Amniotic stem cell (primary cell): ENCODE results near the gene FGB.
"Not testable (repeated sequence)": the region's sequence is repeated elsewhere in the genome, so short reads cannot be mapped to it uniquely, and the experiment has no call there.

Source experiments
- DNase-seq: peaks from one replicate; lab custom pipeline; 2025; lab: John Stamatoyannopoulos, UW

FGB gene

DNA sequence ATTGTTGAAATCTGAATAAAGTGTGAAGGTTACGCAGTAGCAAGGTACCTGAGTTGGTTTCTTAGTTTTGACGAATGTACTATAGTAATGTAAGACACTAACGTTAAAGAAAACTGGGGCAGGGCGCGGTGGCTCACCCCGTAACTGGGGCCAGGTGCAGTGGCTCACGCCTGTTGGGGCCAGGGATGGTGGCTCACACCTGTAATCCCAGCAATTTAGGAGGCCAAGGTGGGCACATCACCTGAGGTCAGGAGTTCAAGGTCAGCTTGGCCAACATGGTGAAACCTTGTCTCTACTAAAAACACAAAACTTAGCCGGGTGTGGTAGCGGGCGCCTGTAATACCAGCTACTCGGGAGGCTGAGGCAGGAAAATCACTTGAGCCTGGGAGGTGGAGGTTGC, 34.5 kb downstream of the FGB start:
- DNase-seq, result not testable (repeated sequence)

DNA sequence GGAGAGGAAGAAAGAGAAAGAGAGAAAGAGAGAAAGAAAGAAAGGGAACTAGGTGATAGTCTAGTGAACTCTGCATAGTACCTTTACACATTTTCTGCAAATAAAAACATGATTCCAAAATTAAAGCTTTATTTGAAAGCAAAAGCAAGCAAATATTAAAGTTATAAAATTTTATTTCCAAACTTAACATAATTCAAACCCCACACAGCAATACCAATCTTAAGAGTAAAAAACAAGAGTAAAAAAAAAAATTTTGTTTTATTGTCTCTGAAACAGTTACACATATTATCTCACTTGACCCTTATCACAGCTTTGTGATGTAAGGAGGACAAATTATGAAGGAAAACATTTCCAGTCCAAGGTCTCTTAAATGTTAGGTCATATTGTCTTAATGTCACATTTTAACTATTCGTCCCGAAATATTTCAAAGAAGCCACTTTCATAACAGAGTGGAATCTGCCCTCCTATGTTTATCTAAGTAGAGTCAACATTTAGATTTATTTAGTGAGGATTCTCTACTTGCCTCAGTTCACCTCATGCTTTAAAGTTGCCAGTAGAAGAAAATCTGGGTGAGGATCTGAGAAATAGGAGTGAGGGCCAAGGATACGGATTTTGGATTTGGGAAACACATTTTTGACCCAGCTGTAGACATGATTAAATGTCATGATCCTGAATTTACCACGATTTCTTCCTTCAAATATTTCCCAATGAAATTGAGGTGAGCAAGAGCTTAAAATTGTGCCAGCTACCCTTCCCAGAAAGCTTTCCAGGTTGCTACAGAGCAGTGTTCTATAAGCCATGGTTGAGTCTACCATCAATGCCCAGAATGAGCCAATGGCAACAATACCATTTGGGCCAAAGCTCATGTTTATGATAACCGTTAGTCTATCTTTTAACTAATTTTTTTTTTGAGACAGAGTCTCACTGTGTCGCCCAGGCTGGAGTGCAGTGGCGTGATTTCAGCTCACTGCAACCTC, 35.3 kb downstream of the FGB start:
- no peak for DNase-seq

DNA sequence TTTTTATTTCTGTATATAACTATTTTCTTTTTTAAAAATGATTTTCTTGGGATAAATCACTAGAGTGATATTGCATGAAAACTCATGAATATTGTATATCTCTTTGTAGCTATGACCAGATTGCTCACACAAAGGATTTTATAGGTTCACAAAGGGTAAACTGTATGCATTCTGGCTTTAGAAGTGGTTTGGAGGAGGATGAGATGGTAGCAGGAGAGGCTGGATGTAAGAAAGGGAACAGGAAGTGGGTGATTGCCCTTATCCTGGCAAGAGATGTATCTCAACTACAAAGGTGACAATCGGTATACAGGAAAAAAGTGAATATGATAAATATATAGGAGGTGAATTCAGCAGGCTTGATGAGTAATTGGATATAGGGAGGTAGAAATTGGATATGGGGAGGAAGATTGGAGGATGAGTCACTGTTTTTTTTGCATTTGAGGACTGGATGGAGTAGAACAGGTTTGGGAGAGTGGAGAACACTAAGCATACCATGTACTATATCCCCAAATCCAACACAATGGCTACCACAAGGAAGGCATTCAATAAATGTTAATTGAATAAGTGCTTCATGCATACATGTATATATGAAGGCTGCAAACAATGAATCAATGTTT, 39.7 kb downstream of the FGB start:
- no peak for DNase-seq

DNA sequence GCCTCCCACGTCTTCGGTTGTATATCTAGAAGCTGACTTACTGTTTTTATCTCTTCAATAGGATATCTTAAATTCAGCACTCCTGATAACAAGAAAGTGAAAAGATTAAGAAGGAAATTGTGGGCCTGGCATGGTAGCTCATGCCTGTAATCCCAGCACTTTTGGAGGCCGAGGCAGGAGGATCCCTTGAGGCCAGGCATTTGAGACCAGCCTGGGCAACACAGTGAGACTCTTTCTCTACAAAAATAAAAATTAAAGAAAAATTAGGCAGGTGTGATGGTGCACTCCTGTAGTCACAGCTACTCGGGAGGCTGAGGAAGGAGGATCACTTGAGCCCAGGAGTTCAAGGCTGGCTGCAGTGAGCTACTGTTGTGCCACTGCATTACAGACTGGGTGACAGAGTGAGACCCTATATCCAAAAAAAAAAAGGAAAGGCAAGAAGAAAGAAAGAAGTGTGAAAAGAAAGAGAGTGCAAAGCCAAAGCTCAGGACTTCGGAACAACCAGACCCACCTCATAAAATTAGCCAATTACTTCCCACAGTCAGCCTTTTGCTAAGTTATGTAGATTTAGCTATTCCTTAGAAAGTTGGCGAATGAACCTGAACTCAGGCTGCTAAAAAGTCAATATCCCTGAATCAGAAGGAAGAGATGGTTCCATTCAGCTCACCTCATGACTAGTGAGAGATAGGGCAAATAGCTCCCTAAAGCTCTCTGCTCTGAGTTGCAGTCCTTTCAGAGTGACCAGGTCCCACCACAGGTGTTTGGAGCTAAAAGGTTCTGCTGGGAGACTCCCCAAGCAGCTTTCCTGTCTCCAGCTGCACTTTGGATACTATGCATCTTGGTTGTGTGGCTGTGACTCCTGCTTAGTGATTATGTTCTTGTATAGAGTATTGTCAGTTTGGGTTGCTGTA, 40.5 kb downstream of the FGB start:
- no peak for DNase-seq

DNA sequence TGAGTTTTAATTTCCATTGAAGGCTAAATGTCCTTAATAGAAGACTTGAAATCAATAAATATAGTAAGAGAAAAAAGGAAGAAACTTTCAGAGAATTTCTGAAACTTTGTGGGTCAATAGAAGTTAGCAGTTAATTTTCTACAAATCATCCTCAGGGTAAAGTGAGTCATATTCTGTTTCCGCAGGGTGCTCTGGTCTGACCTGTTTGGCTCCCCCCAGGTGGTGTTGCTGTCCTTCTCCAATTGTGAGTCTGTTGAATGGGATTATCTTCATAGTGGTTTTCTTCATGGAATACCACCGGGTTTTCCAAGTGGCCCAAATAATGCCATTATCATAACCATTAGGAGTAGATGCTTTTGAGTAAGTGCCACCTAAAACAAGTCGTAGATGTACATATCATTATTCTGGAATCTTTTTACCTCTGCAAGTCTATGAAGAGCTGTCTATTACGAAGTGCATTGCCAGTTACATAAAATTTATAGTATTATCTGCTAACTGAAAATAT, 41.9 kb downstream of the FGB start:
- no peak for DNase-seq

DNA sequence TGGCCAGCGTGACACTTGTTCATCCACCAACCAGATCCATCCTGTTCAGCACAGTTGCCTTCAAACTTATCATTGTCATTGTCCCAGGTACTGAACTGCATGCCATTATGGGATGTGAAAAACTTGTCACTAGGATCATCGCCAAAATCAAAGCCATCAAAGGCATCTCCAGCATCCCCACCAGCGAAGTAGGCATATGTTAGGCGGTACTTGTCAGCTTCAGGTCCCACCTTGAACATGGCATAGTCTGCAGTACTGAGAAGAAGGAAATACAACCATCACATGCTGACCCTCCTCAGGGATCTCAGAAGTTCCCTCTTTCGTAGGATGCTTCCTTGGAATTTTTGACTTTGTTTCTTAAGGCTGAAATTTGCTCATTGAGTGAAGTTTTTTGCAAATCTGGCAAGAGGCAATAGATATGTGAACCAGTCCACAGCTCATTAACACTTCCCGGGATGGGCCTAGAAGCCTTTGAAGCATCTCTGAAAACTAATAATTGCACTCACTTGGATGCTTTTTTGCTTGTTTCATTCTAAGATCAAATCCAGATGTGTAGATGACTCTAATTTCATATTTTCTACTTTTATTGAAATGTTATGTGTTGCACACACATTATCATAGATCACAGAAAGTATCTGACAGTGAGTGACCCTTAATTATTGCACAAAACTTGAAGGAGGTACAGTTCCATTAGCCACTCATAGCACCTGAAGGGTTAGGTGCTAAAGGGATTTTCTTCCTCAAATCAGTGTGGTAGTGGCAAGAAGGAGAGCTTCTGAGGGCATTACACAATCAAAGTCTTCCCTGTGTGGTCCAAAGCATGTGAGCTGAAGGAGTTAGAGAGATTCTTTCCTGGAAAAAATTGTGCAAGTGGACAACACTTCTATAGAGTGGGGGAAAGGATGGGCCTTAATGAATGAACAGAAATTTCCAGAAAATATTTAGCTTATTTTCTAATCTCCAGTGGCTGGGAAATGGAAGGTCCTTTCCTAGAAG, 44.2 kb downstream of the FGB start:
- no peak for DNase-seq

DNA sequence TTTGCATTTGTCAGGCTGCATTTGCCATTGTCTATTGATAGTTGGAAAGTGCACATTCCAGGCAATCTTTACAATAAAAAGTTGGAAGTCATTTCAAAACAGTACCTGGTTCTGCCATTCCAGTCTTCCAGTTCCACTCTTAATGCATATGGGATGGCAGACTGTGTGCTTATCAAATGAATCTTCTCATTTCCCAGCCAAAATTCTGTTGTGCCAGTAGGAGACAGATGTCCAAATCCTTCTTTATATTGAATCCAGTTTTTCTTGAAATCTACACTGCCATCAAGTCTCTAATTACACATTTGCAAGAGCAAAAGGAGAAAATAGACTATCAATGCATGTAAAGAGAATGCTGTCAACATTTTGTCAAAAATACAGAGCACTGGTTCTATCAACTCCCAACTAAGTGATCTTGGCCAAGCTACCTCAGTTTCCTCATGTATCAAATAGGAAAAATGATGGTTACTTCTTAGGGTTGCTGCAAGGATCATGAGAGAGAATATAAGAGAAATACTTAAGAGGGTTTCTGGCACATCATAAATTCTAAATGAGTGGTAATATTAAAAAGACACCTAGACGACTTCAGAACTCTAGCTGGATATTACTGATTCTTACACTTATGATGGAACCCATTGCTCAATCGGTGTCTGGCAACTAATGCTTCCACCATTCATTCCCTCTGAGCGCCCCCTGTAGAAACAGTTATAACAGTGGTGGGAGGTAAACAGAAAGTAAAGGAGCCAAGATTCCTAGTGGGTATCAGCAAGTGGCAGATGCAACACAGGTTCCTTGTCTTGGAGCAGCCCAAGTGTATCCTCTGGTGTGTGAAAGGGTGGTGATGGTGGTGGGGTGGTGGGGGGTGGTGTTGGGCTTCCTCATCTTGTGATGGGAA, 45.8 kb downstream of the FGB start:
- no peak for DNase-seq

DNA sequence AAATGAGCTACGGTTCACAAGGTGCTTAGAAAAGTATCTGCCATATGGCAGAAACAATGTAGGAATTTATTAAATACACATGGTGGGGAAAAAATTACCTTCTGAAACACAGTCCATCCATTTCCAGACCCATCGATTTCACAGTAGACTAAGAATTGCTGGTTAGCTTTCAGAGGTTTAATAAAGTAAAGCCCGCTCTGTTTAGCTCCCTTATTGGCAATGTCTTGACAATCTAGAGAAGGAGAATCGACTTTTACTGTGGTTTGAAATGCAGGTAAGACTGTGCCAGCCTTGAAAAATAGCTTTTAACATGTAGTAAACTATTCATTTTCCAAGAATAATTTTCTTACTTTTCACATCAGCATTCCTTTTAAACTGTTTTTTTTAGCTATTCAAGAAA, 46.7 kb downstream of the FGB start:
- no peak for DNase-seq

DNA sequence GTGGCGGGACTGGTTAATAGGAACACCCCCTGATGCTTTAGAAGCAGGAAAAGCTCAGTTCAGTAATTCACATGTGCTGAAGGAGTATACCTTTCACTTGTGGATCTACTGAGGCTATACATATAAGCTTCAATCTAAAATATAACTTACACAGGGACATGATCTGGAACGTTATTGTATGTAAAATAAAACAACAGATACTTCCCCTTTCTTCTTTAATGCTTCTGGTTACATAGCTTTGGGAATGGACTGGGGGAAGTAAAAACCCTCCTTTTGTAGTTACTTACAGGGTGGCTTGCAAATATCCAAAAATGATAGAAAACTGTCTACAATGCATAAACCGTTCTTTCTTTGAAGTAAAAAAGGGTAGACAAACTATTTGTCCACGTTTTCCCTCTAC, 47.8 kb downstream of the FGB start:
- DNase-seq, result no peak

DNA sequence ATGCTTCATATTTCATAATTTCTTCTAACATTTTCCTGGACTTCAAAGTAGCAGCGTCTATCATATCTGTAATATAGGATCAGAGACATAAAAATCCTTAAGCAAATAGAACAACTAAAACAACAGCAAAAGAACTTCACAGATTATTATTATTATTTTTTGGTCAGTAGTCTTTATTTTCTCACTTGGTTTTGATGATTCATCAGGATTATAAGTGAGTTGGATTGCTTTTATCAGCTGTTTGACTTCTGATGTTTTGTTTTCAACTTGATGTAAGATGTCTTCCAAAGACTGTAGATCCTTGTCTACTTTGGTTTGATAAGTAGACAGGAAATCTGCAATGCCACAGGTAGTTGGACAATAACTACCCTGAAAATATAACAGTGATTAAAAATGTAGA, 49.0 kb downstream of the FGB start:
- DNase-seq, result no peak

DNA sequence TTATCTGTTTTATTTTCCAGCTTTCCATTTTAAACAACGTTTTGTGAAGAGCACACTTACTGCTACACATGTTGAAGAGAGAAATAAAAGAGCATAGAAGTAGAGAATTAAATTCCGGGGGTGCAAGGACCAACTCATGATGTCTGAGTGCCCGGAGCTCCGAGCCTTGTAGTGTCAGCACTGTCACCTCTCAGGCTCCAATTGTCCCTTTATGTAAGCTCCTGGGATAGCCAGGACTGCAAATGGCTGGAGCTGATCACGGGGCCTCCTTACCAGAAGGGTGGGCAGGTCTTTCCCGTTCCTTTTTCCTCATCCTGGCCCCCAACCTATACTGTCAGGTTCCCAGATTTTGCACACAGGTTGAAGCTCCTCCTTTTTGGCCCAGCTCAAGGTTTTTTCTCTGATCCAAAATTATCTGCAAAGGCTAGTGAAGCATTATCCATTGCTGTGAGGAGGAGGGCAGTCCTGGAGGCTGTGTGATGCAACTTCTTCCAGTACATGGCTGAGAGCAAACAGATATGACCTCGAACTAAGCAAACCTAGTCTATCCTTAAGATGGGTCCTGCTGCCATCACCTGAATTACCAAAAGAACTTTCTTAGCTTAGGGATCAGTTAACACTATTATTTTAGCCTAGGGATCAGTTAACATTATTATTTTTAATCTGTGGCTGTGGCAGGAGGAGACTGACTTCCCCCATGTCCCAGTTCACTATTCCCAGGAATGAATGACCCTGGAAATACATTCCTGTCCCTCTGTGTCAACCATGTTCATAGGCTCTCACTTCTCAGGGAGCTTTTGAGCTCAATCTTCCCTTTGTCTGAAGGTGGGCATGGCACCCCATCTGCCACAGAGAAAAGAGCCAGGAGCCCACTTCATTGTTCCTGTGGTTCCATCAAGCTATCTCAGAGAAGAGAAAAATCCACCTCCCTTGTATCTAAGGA, 49.9 kb downstream of the FGB start, which contains the start of gene FGG:
Gene FGG, minus strand, starts transcription at position 185 of the 943 bp plus-strand sequence. Its CDS starts 47 bp downstream, at position 138.
- DNase-seq, result no peak

DNA sequence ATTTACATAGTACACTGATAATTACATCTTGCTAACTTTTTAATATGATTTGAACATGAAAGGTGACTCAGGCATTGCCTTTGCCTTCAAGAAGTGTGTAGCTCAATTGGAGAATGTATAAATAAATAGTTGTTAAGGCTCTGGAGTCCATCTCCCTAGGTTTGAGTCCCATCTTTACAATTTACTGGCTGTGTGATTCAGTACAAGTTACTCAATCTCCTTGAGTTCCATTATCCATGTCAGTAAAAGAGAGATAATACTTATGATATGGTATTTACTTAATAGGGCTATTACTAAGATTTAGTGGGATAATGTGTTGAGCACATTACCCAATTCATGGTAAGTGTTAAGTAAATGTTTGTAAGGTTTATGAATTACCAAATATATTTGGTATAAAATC, 51.5 kb downstream of the FGB start:
- DNase-seq, result no peak

DNA sequence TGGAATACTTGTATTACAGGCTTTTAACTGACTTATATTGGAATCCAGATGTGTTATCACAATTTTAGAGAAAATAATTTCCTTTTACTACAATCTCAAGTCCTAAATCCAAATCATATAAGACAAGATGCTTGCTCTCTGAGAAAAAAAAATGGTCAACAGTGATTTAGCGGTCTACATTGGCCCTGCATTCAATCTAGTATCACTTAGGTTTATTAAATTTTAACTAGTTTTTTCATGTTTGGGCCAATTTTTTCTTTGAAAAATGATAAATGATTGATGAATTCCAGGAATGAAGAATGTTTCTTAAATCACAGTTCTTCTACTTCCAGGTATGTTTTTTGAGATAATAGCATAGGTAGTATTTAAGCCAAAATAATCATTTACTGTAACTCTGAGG, 52.4 kb downstream of the FGB start:
- DNase-seq, result no peak

DNA sequence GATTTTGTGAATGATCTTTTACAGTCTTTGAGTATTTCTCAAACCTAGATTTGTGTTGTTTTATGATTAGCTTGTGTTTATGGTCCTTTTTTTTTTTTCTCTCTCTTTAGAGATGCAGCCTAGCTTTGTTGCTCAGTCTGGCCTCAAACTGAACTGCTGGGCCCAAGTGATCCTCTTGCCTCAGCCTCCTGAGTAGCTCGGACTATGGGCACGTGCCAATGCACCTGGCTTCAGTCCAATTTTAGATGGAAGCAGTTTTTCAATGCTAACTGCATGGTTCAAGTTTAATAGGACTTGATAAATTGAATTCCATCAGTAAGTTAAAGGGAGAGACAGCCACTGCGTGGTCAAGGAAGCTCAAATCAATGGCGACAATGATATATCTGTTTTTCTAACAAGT, 53.5 kb downstream of the FGB start:
- no peak for DNase-seq

DNA sequence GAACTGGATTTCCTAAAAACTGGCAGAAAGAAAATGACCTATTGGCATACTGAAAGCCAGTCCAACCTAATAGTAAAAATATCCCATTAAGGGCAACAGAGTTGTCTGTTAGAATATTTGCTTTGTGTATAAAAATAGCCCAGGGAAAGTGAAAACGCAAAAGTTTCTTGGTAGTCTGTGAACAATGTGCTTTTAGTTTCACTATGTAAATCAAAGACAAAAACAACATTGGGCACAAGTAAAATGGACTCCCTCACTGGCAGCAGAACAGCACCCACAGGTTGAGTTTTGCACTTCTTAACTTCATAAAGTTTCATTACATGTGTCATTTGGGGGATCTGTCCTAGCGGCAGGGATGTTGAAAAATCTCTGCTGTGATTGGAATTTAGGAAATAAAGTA, 53.9 kb downstream of the FGB start:
- no peak for DNase-seq

DNA sequence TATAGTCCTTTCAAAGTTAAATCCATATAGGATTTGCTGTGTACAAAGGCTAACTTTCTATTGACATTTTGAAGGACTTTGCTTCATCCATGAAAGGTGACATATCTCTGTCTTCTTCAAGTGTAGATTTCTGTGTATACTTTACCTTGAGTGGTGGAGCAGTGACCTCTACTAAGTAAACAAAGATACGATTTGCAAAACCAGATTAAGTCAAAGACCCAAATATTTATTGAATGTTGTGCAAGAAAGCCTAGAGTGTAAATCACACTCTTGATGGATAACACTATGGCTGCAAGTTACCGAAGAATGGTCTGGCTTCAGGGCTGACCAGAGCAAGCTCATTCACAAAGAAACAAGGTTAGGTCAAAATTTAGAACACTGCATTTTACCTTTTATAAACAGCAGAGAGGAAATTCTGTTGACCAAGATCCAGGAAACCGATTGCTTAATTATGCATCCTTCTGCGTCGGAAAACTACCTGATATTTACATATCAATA, 55.1 kb downstream of the FGB start:
- DNase-seq, result no peak

DNA sequence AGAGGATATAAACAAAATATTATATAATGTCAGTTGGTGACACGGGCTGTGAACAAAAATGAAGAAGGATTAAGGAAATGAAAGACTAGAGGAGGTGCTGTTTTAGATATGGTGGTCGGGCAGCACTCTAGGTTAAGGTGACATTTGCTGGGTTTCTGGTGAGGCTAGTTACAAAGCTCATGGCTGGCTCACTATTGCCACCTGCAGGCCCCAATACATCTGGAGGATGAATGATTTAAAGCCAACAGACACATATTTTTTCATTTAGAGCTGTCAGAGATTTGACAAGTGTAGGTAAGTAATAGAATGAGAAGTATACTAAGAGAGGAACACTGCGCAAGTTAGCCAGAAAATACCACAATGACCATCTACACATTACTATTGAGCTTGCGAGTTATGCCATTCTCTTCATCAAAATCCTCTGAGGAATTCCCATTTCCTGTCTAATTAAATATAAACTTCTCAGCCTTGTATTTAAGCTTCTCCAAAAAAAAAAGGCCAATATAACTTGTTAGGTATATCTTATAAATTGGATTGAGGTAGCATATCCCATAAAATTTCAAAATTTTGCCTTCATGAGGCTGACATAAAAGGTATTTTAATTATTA, 56.0 kb downstream of the FGB start:
- peak; percentile 43 for DNase-seq

DNA sequence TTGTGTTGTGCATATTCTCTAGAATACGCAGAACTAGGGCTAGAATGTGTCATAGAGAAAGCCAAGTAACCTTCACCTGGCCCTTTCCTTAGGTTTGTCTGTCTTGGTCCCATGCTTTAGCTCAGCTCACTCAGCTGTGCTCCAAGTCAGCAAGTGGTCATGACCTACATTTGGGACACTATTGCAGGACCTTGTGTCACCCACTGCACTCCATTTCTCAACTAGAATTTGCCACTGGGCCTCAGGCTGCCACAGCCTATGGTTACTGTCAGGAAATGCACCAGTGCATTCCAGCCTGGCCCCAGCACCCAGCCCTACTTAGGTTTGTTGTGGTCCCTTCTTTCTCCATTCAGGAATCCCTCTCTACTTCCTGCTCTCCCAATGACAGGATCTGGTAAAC, 57.3 kb downstream of the FGB start:
- DNase-seq, result no peak
